Fibroblast of skin of left quadriceps (primary cell): ENCODE measurements around the gene FBXO15.

Experiments used
- DNase-seq, 2 experiments: peaks; one replicate each; pipeline ENCODE4 v3.0.0-alpha.2; 2013; ENCODE audit warnings: low read depth in 2 of 2

Gene FBXO15

GRCh38 chr18:74062037-74062436 is 85.6 kb downstream of the FBXO15 start:
- DNase-seq = no peak

GRCh38 chr18:74060579-74060978 is 87.1 kb downstream of the FBXO15 start:
- no peak for DNase-seq

- DNase-seq = no peak
Measured at GRCh38 chr18:74050807-74051206, 96.8 kb downstream of the FBXO15 start.

GRCh38 chr18:74040459-74041332 is 106.9 kb downstream of the FBXO15 start:
- no peak for DNase-seq

- DNase-seq = no peak
Measured at GRCh38 chr18:74040008-74040407, 107.6 kb downstream of the FBXO15 start.

GRCh38 chr18:74029161-74029560 is 118.5 kb downstream of the FBXO15 start:
- DNase-seq = no peak
